OCI-LY7 (cell line): Measurements from ENCODE around the gene MATR3.

Source experiments
- CTCF ChIP-seq: fragments of 200-600 bp; sonication (generic); conservative IDR thresholded peaks from 2 replicates; pipeline ENCODE4 v1.5.1; 2014; ENCODE audit warnings: mild to moderate bottlenecking, antibody characterized with exemption, low read length, moderate library complexity, mixed read lengths
- EZH2phosphoT487 ChIP-seq: fragments of 200-600 bp; sonication (generic); IDR thresholded peaks from 2 replicates; pipeline ENCODE4 v1.6.1; 2018; ENCODE audit warnings: low read depth, borderline replicate concordance, mild to moderate bottlenecking, mixed run types, antibody characterized with exemption, low read length, moderate library complexity, mixed read lengths

- no peak for TF ChIP-seq CTCF
- no peak for TF ChIP-seq EZH2phosphoT487
These were observed 5.9 kb downstream of the MATR3 start for GRCh38 chr5:139299486-139299885.
